OCI-LY3 (cell line): ENCODE measurements around the gene MKLN1.

ENCODE experiments used
- EZH2phosphoT487 ChIP-seq: fragments of 200-600 bp; shearing (Covaris generic); IDR thresholded peaks from 2 replicates; pipeline ENCODE4 v1.6.1; 2018; ENCODE audit warnings: antibody characterized with exemption, mixed run types, low read depth
- TF ChIP-seq, protein P1 (sequence below): fragments of 200-600, 300-600 bp; sonication (generic); IDR thresholded peaks from 2 replicates; pipeline ENCODE4 v1.5.1; 2014; ENCODE audit warnings: antibody characterized with exemption, low read length, low read depth

DNA sequence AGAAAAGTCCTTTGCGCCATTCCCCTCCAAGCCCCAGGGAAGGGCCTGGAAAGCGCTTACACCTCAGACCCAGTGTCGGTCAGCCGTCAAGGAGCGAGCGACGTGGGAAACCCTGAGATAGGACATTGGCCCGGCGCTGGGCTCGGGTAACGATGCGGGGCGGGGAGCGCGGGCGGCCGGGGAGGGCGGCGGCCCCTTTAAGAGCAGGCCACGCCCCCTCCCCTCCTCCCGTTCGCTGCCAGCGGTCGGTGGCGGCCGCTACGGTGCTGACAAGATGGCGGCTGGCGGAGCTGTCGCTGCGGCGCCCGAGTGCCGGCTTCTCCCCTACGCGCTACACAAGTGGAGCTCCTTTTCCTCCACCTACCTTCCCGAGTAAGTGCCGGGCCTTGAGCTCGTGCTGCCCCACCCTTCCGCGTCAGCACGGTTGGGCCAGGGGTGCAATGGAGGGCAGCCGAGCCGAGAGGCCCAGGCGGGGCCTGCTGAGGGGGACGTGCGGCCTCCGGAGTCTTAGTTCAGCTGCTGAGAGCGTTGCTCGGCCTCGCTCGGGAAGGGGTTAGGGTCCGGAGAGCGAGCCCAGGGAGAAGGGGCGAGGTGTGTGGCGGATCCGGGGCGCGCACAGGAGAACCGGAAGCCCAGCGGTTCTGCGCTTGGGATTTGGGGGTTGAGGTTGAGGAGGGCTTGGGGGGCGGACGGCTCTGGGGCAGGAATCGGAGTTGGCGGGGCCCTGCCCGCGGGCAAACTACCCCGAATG is at the start of gene MKLN1:
- TF ChIP-seq, protein P1, sequence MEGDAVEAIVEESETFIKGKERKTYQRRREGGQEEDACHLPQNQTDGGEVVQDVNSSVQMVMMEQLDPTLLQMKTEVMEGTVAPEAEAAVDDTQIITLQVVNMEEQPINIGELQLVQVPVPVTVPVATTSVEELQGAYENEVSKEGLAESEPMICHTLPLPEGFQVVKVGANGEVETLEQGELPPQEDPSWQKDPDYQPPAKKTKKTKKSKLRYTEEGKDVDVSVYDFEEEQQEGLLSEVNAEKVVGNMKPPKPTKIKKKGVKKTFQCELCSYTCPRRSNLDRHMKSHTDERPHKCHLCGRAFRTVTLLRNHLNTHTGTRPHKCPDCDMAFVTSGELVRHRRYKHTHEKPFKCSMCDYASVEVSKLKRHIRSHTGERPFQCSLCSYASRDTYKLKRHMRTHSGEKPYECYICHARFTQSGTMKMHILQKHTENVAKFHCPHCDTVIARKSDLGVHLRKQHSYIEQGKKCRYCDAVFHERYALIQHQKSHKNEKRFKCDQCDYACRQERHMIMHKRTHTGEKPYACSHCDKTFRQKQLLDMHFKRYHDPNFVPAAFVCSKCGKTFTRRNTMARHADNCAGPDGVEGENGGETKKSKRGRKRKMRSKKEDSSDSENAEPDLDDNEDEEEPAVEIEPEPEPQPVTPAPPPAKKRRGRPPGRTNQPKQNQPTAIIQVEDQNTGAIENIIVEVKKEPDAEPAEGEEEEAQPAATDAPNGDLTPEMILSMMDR = no peak
- no peak for TF ChIP-seq EZH2phosphoT487
